Activated T-helper 9 cell treated with anti-CD3 and anti-CD28 coated beads, Interleukin-2, amount 50 U/mL, for 16 hours (primary cell): ENCODE data around the gene LCN9.
"Not testable (repeated sequence)": the region's sequence is repeated elsewhere in the genome, so short reads cannot be mapped to it uniquely, and the experiment has no call there.

Experiments
- DNase-seq: peaks from one replicate; pipeline ENCODE4 v3.0.0-alpha.2; 2020; ENCODE audit warnings: low read depth

The LCN9 gene

GRCh38 chr9:135671591-135672041, 8.5 kb downstream of the LCN9 start:
- DNase-seq = no peak

GRCh38 chr9:135672786-135673185, 9.7 kb downstream of the LCN9 start:
- DNase-seq = not testable (repeated sequence)

GRCh38 chr9:135673941-135674340, 10.8 kb downstream of the LCN9 start:
- DNase-seq = no peak

- no peak for DNase-seq
These were observed 11.9 kb downstream of the LCN9 start for GRCh38 chr9:135674977-135675376.

- DNase-seq = no peak
These were observed 13.8 kb downstream of the LCN9 start for GRCh38 chr9:135676891-135677290.

- DNase-seq = no peak
These were observed 14.6 kb downstream of the LCN9 start for GRCh38 chr9:135677641-135678168.

GRCh38 chr9:135678236-135679017, 15.3 kb downstream of the LCN9 start:
- DNase-seq = no peak

DNA sequence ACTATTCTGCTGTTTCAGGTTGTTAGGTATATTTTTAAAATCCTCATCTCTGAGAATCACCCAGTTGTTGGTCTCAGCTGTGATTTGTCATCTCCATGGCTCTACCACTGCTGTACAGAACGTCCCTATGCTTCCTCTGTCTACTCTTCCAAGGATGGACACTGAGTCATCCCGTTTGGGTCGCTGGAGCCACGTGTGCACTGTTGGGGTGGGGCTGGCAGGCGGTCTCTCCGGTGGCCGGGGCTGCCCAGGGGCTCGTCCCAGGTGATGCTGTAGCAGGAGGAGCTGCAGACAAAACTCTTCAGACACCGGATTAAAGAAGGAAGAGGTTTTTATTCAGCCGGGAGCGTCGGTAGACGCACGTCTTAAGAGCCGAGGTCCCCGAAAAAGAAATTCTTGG, 16.9 kb downstream of the LCN9 start:
- no peak for DNase-seq

DNA sequence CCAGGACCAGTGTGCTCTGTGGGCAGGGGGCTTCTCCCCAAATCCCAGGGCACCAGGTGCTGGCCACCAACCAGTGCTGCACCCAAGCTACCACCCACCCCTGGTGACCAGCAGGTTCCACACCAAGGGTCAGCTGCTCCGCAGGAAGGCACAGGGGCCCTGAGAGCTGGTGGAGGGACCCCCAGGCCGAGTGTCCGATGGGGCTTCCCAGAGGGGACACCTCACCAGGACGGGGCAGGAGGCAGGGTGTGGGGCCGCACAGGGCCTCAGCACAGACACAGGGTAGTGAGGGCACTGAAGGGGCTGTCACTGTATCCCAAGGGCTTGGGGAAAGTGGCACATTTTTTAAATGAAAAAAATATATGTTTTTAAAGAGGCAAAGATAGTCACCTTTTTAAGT, 18.1 kb downstream of the LCN9 start:
- no peak for DNase-seq

GRCh38 chr9:135683401-135684034, 20.4 kb downstream of the LCN9 start:
- DNase-seq = no peak

- no peak for DNase-seq
These were observed 21.6 kb downstream of the LCN9 start for GRCh38 chr9:135684691-135685090.

- no peak for DNase-seq
These were observed 24.1 kb downstream of the LCN9 start for GRCh38 chr9:135687216-135687615.

DNA sequence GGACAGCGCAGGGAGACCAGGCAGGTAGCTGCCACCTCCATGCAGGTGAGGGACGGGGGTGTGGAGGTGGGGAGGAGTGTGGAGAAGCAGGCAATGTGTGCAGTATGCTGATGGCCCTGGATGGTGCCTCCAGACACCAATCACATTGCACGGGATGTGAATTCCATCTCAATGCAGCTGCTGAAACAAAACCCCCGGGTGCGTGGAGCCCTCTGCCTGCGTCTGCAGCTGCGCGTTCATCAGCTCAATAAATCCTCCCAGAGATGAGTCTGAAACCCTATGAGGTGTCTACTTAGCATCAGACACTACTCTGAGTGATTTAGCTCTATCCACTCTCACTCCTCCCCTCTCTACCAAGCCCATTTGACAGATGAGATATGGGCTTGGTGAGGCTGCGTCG, 25.9 kb downstream of the LCN9 start:
- no peak for DNase-seq

DNA sequence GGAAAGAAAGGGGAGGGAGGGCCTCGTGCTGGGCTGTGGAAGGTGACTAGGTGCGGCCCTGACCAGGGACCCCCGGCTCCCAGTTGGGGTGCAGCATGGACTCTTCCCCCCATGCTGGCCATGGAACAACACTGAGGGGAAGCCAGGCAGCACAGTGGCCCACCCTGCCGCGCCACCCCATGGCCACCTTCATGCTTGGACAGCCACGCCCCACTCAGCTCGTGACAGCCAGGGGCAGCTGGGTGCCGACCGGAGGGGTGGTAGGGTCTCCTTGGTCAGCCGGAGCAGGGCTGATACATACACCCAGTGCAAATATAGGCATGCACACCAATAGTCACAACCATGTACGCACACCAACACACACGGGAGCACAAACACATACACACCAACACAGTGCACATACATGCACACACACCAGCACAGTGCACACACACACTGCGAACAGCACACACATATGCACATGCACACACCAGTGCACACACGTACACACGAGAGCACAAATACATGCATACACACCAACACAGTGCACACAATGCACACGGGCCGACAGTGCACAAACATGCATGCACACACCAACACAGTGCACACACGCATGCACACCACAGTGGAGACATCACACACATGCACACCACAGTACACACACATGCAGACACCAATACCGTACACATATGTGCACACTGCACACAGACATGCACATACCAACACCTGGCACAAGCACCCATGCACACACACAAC, 27.9 kb downstream of the LCN9 start:
- no peak for DNase-seq

GRCh38 chr9:135692410-135692809, 29.3 kb downstream of the LCN9 start:
- no peak for DNase-seq

DNA sequence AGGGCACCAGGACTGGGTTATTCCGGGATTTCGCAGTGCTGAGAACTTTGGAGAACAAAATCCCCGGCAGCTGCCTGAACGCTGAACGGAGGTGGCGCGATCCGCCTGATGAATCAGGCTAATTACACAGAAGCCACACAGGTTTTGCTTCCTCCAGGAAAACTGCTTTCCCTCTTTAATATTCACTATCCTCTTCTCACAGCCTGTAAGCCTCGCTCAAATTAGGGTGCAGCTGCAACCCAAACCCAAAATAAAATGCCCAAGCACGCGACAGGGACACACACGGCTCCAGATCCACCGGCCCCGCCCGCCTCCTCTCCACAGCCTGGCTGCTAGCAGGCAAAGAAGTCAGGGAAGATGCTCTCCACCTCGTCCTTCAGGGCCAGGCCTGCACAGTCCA, 30.2 kb downstream of the LCN9 start:
- no peak for DNase-seq

DNA sequence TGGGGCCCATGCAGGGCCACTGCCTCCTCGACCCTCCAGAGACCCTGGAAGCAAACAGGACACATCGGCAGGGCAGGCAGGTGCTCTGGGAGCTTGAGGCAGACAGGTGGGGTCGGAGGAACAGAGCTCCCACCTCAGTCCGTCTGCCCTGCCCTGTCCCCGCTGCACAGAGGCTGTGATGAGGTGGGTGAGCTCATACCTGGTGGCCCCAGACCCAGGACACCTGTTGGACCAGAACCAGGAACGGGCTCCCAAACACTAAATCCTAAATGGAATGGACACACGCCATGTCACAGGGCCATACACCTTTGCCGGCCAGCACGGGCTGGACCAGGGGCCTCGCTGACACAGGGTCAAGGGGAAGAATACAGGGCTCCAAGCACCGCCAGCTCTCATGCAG, 30.7 kb downstream of the LCN9 start:
- DNase-seq = no peak

DNA sequence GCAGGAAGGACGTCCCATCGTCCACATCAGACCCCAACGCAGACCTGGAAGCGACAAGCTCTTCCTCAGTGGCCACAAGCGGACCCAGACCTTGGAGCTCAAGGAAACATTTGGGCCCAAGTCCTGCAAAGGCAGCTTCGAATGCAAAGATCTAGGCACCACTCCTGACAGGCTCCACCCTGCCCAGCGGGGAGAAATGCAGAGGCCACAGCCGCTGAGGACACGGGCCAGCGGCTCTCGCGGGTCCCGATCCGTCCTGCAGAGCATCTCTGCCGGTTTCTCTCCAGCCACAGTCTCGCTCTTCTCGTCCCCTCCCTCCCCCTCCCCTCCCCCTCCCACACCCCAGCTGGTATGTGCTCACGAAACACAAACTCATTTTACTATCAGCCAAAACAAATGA, 31.3 kb downstream of the LCN9 start:
- DNase-seq = no peak

- DNase-seq = no peak
These were observed 31.9 kb downstream of the LCN9 start for GRCh38 chr9:135695036-135695435.

DNA sequence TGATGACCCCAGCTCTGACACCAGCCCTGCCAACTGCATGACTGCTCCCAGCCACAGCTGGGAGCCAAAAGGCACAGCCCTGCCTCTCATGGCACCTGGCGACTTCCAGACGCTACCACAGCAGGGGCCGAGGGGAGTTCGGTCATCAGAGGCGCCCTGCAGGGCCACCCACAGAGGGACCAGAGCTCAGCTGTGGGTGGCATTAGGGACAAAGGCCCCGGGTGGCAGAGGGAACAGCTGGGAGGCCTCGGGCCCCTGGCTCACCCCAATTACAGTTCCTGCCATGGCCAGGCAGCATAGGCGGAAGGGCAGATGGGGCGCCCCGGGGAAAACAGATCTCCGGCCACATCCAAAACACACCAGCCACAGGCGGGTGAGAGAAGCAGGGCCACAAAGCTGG, 32.5 kb downstream of the LCN9 start:
- DNase-seq = no peak

GRCh38 chr9:135696446-135696845, 33.3 kb downstream of the LCN9 start:
- no peak for DNase-seq

DNA sequence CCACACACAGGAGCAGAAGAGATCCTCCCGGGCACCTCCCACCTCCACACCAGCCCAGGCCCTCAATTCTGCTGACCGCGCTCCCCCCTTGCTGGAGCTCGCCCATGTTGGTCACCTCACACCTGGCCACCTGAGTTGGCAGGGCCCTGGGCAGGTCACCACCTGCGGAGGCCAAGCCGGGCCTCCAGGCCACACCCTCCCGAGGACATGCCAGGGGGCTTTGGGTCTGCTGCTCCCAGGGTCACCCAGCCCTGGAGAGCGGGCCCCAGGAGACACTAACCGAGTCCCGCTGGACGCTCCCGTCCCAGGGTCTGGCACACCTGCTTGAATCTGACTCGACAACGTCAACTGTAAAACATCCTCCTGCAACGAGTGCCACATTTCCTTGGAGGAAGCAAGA, 34.1 kb downstream of the LCN9 start:
- no peak for DNase-seq

- no peak for DNase-seq
These were observed 35.1 kb downstream of the LCN9 start for GRCh38 chr9:135698236-135698635.
